Activated B cell treated with CpG ODN at 0.5 μM for 24 hours (primary cell): ENCODE results near the gene RASEF. TPM values are rescaled to one million over a fixed set of nuclear protein-coding genes. Genes with fewer than 3 reads are reported as not detected.

Experiments
- ATAC-seq: fragments of 200-7000 bp; cut with Tn5 transposase; one replicate; pipeline ENCODE4 v1.10.0; 2021; ENCODE audit warnings: low read depth, mild to moderate bottlenecking, moderate library complexity
- CTCF ChIA-PET: fragments of 350-600 bp; sonication (Branson Sonifier 250); formaldehyde crosslinking; loops from one replicate; lab custom pipeline; 2021; ENCODE audit warnings: antibody characterized with exemption; lab: Charles Lee
- POLR2A ChIA-PET: fragments of 350-600 bp; sonication (Branson Sonifier 250); formaldehyde crosslinking; loops from one replicate; lab custom pipeline; 2021; ENCODE audit warnings: antibody characterized with exemption; lab: Charles Lee
- DNase-seq: peaks from one replicate; pipeline ENCODE4 v3.0.0; 2022
- H3K27ac Mint-ChIP-seq: one replicate; pipeline ENCODE4 v1.8.0; 2020; ENCODE audit warnings: mixed read lengths
- H3K27me3 Mint-ChIP-seq: one replicate; pipeline ENCODE4 v1.8.0; 2021; ENCODE audit warnings: mixed read lengths
- H3K36me3 Mint-ChIP-seq: one replicate; pipeline ENCODE4 v1.8.0; 2021; ENCODE audit warnings: low read depth, mixed read lengths
- H3K4me1 Mint-ChIP-seq: one replicate; pipeline ENCODE4 v1.8.0; 2021; ENCODE audit warnings: mixed read lengths
- H3K4me3 Mint-ChIP-seq: one replicate; pipeline ENCODE4 v1.8.0; 2020; ENCODE audit warnings: mild to moderate bottlenecking, mixed read lengths
- H3K9me3 Mint-ChIP-seq: one replicate; pipeline ENCODE4 v1.8.0; 2020; ENCODE audit warnings: mixed read lengths
- intact Hi-C: fragments of 100-400 bp; cut with micrococcal nuclease; formaldehyde crosslinking; loops from one replicate; pipeline ENCODE4 v1.15.1; 2024
- total RNA-seq: library from RNA; stranded (reverse); gene quantifications from 2 replicates; pipeline ENCODE4 v1.2.3, GENCODE V29; 2022
- TF ChIP-seq, protein P1 (sequence below): fragments of 200-600 bp; IDR thresholded peaks from one replicate; pipeline ENCODE4 v1.8.0; 2022; ENCODE audit warnings: antibody characterized with exemption, mild to moderate bottlenecking

Gene RASEF
- total RNA-seq, 1 donor from 2014 or later, result not detected

DNA sequence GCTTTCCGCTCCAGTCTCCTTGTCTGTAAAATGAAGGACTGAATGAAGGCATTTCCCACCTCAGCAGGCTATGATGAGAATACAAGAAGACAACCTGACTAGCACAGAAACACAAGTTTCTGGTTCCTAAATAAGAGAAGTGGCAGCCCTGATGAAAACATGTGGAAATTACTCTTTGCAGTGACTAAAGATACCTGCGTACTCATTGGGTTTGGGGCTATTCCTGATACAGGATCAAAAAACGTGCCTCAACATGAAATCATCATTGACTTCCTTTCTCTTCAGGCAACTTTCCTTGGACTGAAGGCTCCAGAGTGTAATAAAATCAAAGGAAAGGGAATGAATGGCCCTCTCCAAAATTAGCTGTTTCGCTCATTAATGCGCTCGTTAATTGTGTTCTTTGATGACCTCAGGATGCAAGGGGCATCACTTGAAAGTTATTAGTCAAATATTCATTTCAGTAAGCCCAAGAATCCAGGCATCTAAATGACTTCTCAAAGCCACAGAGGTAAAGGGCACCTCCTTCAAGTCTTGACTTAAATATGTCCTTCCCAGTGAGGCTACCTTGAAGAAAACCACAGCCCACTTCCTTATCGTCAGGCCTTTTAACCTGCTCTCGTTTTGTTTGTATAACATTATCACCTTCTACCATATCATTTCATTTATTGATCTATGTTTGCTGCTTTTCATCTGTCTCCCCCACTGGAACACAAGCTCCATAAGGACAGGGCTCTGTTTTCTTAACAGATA, 68.9 kb downstream of the RASEF start:
- Mint-ChIP-seq H3K36me3 (no peaks in the 10 kb centered on the region), H3K4me1 (no peaks in the 10 kb centered on the region), H3K4me3 (no peak overlapping the region), H3K27ac (no peak overlapping the region), H3K9me3 (no peaks in the 10 kb centered on the region), H3K27me3 (peaks cover 1% of the 10 kb centered on the region)
- no peak for DNase-seq
- intact Hi-C loops, result no loop called here
- ChIA-PET POLR2A (no interaction called here), CTCF (no interaction called here)
- ATAC-seq, result no peak
- TF ChIP-seq, protein P1, sequence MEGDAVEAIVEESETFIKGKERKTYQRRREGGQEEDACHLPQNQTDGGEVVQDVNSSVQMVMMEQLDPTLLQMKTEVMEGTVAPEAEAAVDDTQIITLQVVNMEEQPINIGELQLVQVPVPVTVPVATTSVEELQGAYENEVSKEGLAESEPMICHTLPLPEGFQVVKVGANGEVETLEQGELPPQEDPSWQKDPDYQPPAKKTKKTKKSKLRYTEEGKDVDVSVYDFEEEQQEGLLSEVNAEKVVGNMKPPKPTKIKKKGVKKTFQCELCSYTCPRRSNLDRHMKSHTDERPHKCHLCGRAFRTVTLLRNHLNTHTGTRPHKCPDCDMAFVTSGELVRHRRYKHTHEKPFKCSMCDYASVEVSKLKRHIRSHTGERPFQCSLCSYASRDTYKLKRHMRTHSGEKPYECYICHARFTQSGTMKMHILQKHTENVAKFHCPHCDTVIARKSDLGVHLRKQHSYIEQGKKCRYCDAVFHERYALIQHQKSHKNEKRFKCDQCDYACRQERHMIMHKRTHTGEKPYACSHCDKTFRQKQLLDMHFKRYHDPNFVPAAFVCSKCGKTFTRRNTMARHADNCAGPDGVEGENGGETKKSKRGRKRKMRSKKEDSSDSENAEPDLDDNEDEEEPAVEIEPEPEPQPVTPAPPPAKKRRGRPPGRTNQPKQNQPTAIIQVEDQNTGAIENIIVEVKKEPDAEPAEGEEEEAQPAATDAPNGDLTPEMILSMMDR, result no peak

DNA sequence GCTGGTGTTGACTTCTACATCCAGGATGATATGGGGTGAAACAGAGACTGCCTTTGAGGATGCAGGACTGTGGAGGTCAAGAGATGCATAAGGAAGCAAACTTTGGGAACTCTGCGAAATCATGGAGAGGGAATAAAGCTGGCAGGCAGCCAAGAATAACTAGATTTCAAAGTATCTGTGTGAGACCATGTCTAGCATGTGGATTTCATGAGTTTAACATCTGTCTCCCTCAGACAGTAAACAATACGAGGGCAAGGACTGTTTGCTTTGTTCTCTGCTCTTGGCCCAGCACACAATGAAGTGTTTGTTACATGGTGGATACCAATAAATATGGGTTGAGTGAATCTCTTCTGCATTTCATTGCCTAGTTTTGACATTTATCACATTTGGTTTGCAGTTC, 71.3 kb downstream of the RASEF start:
- ATAC-seq, result no peak
- TF ChIP-seq, protein P1, result no peak

DNA sequence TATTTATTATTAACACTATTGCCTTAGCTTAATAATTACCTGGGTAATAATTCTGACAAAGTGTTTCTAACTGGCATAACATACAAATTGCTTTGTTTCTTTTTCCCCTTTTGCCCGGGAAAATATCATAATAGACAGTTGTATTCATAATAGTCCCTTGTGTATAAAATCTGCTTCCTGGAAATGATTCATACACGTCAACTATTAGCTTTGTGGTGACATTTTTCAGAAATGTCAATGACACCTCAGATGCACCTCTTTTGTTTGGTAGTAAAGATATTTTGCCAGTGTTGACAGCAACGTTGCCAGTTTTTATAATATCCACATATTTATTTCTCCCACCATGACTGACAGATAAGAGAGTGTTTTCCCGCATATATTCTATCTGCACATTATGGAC, 73.0 kb downstream of the RASEF start:
- H3K36me3 Mint-ChIP-seq, result no peaks in the 10 kb centered on the region
- no peaks in the 10 kb centered on the region for H3K4me1 Mint-ChIP-seq
- TF ChIP-seq, protein P1, result no peak
- H3K9me3 Mint-ChIP-seq, result no peaks in the 10 kb centered on the region
- H3K27me3 Mint-ChIP-seq, result peaks cover 1% of the 10 kb centered on the region
- intact Hi-C loops, result no loop called here
- H3K27ac Mint-ChIP-seq, result no peak overlapping the region
- ATAC-seq (no peak), DNase-seq (no peak)
- no peak overlapping the region for H3K4me3 Mint-ChIP-seq
- POLR2A ChIA-PET, result no interaction called here
- CTCF ChIA-PET, result no interaction called here

More for the DNA sequence above, 71.3 kb downstream of the RASEF start:
- Mint-ChIP-seq H3K36me3 (no peaks in the 10 kb centered on the region), H3K9me3 (no peaks in the 10 kb centered on the region), H3K27me3 (peaks cover 1% of the 10 kb centered on the region), H3K4me1 (no peaks in the 10 kb centered on the region), H3K4me3 (no peak overlapping the region), H3K27ac (no peak overlapping the region)
- POLR2A ChIA-PET, result no interaction called here
- intact Hi-C loops, result no loop called here
- CTCF ChIA-PET, result no interaction called here
- no peak for DNase-seq

DNA sequence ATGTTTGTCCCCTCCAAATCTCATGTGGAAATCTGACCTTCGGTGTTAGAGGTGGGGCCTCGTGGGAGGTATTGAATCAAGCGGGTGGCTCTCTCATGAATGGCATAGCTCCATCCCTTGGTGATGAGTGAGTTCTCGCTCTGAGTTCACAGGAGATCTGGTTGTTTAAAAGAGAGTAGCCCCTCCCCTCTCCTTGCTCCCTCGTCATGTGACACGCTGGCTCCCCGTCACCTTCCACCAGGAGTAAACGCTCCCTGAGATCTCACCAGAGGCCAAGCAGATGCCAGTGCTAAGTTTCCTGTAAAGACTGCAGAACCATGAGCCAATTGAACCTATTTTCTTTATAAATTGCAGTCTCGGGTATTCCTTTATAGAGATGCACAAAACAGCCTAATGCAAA, 74.5 kb downstream of the RASEF start:
- no peak for ATAC-seq
- DNase-seq, result no peak
- no peaks in the 10 kb centered on the region for H3K27me3 Mint-ChIP-seq
- H3K36me3 Mint-ChIP-seq, result no peaks in the 10 kb centered on the region
- H3K27ac Mint-ChIP-seq, result no peak overlapping the region
- intact Hi-C loops, result no loop called here
- no peaks in the 10 kb centered on the region for H3K9me3 Mint-ChIP-seq
- TF ChIP-seq, protein P1, result no peak
- no peaks in the 10 kb centered on the region for H3K4me1 Mint-ChIP-seq
- CTCF ChIA-PET, result no interaction called here
- POLR2A ChIA-PET, result no interaction called here
- H3K4me3 Mint-ChIP-seq, result no peak overlapping the region

DNA sequence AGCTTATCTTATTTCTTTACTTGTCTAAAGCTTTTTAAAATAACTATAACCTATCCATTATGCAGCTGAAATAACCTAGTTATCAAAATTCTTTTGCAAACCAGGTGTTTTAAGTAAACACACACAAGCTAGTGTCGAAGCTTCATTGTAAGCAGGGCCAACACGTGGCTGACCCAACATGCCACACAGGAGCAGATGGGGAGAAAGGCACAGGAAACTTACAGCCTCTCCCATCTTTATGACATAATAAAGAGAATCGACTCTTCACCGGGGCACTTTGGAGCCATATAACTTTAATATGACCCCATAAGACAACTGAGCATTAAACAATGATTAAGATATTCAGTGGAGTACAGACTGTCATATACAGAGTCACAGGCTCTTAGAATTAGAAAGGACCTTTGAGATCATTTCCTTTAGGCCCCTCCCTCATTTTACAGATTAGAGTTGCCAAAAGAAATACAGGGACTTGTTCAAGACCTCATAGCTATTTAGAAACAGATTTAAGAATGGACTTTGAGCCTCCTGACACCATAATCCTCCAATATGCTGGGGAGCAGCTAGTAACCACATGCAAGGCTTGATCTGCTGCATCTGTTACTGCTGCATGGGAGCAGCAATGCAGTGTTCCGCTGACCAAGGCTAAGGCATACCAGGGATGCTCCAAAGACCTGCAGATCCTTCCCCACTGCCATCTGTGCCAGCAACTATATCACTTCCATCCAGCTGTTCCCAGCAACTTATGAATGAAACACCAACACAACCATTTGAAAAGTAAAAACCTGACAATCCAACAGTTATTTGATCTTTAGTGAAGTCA, 75.4 kb downstream of the RASEF start:
- Mint-ChIP-seq H3K9me3 (no peaks in the 10 kb centered on the region), H3K4me1 (peaks cover under 1% of the 10 kb centered on the region), H3K36me3 (no peaks in the 10 kb centered on the region), H3K27ac (no peak overlapping the region), H3K4me3 (no peak overlapping the region), H3K27me3 (no peaks in the 10 kb centered on the region)
- ATAC-seq (no peak), DNase-seq (no peak)
- CTCF ChIA-PET, result interaction anchor here (0.6 kb wide), 1 partner anchor 13 kb away, joined by 3 read pairs; no protein-coding TSS in a partner anchor
- POLR2A ChIA-PET, result no interaction called here
- intact Hi-C loops, result no loop called here
- TF ChIP-seq, protein P1, result no peak
